Femur (tissue), 1 donor: ENCODE measurements around the gene SOX12.
"Not testable (repeated sequence)": the region's sequence is repeated elsewhere in the genome, so short reads cannot be mapped to it uniquely, and the experiment has no call there.

ENCODE experiments used
- DNase-seq: peaks from one replicate; pipeline ENCODE4 v3.0.0-alpha.2; 2017

Gene SOX12

GRCh38 chr20:328975-329695, 3.8 kb downstream of the SOX12 start:
- no peak for DNase-seq

- no peak for DNase-seq
These were observed 4.5 kb downstream of the SOX12 start for GRCh38 chr20:329851-330232.

- peak; percentile 66 for DNase-seq
These were observed 5.1 kb downstream of the SOX12 start for GRCh38 chr20:330233-331149.

- no peak for DNase-seq
These were observed 9.2 kb downstream of the SOX12 start for GRCh38 chr20:334578-334977.

GRCh38 chr20:336040-336439, 10.7 kb downstream of the SOX12 start:
- not testable (repeated sequence) for DNase-seq

GRCh38 chr20:341682-342081, 16.3 kb downstream of the SOX12 start:
- no peak for DNase-seq

- DNase-seq = no peak
These were observed 17.8 kb downstream of the SOX12 start for GRCh38 chr20:343107-343506.

GRCh38 chr20:346033-346639, 20.8 kb downstream of the SOX12 start:
- no peak for DNase-seq

- peak; percentile 82 for DNase-seq
These were observed 21.4 kb downstream of the SOX12 start, which contains the start of gene NRSN2 for GRCh38 chr20:346640-347316. NRSN2 (plus strand) TSS chr20:347111; CDS start chr20:349644, 2,533 bp downstream.

GRCh38 chr20:347317-347639, 21.9 kb downstream of the SOX12 start:
- DNase-seq = no peak

- peak; percentile 97 for DNase-seq
These were observed 22.5 kb downstream of the SOX12 start for GRCh38 chr20:347640-348484.

GRCh38 chr20:348972-349841, 23.9 kb downstream of the SOX12 start:
- DNase-seq = no peak

- DNase-seq = no peak
These were observed 27.8 kb downstream of the SOX12 start for GRCh38 chr20:353166-353565.

GRCh38 chr20:354298-354977, 29.1 kb downstream of the SOX12 start:
- DNase-seq = peak; percentile 85

- not testable (repeated sequence) for DNase-seq
These were observed 30.8 kb downstream of the SOX12 start for GRCh38 chr20:356154-356553.

GRCh38 chr20:356745-357144, 31.4 kb downstream of the SOX12 start:
- no peak for DNase-seq

- DNase-seq = no peak
These were observed 33.7 kb downstream of the SOX12 start for GRCh38 chr20:358891-359555.

GRCh38 chr20:361561-361960, 36.2 kb downstream of the SOX12 start:
- no peak for DNase-seq

- peak; percentile 83 for DNase-seq
These were observed 37.2 kb downstream of the SOX12 start for GRCh38 chr20:362271-363254.
